HG03097 (cell line): Measurements from ENCODE around the gene STK17A.
"Not testable (repeated sequence)": the region's sequence is repeated elsewhere in the genome, so short reads cannot be mapped to it uniquely, and the experiment has no call there.

Experiments
- ATAC-seq: cut with Tn5 transposase; IDR thresholded peaks from one replicate; pipeline ENCODE4 v1.9.1; 2021; ENCODE audit not compliant: unreplicated experiment, low FRiP score

Gene STK17A

GRCh38 chr7:43652364-43652763 is 69.5 kb downstream of the STK17A start:
- ATAC-seq = no peak

- no peak for ATAC-seq
Measured at GRCh38 chr7:43653466-43653865, 70.6 kb downstream of the STK17A start.

- no peak for ATAC-seq
Measured at GRCh38 chr7:43653891-43654504, 71.1 kb downstream of the STK17A start.

GRCh38 chr7:43655584-43655983 is 72.7 kb downstream of the STK17A start:
- no peak for ATAC-seq

GRCh38 chr7:43656997-43657396 is 74.1 kb downstream of the STK17A start:
- ATAC-seq = no peak

- ATAC-seq = peak; percentile 64
Measured at GRCh38 chr7:43658718-43659548, 76.0 kb downstream of the STK17A start.

GRCh38 chr7:43659549-43659896 is 76.6 kb downstream of the STK17A start:
- no peak for ATAC-seq

GRCh38 chr7:43660141-43660540 is 77.2 kb downstream of the STK17A start:
- ATAC-seq = no peak

GRCh38 chr7:43664681-43665080 is 81.8 kb downstream of the STK17A start:
- no peak for ATAC-seq

- no peak for ATAC-seq
Measured at GRCh38 chr7:43666938-43667337, 84.0 kb downstream of the STK17A start.

GRCh38 chr7:43668035-43668434 is 85.1 kb downstream of the STK17A start:
- no peak for ATAC-seq

GRCh38 chr7:43669286-43670081 is 86.6 kb downstream of the STK17A start:
- no peak for ATAC-seq

GRCh38 chr7:43671521-43671920 is 88.6 kb downstream of the STK17A start:
- no peak for ATAC-seq

- ATAC-seq = not testable (repeated sequence)
Measured at GRCh38 chr7:43673243-43673976, 90.5 kb downstream of the STK17A start.

- no peak for ATAC-seq
Measured at GRCh38 chr7:43674559-43675436, 91.9 kb downstream of the STK17A start.
